Measurements from ENCODE around the gene KLB.
"Not testable (repeated sequence)": the region's sequence is repeated elsewhere in the genome, so short reads cannot be mapped to it uniquely, and the experiment has no call there.

KLB gene

GRCh38 chr4:39406763-39407583 lies at the start of gene KLB:
TSS of gene KLB (plus strand) at chr4:39406930. CDS start at chr4:39406950, 20 bp downstream.
- DNase-seq (ENCODE audit: low read depth in 2 of 3, low spot score in 1 of 3): no peak

DNA sequence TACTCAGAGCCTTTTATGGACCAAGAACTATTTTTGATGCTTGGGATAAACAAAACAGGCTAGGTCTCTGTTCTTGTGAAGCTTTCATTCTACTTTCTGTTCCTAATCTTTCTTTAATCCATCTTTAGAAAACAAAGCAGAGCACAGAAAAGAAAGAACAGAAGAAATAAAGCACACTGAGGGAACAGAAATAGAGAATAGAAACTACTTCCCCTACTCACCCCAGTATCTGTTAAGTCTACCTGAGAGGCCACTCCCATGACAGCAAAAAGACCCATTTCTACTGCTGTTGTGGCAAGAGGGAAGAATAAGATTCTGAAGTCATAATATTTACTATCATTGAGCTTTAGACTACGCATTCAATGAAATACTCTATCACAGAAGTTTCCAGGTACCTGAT lies 49.7 kb upstream of the KLB start:
- DNase-seq (ENCODE audit: low read depth in 2 of 3, low spot score in 1 of 3): no peak

DNA sequence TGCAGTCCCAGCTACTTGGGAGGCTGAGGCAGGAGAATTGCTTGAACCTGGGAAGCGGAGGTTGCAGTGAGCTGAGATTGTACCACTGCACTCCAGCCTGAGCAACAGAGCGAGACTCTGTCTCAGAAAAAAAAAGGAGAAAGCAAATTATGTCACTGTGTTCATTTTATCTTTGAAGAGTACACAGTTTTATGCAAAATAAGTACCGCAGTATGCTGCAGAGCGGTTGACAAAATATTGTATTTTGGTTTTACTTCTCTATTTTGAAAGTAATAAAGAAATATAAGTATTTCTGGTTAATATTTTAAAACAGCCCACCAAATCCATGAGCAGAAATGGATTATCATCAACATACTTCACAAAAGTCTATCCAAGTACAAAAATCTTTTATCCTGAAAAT lies 46.1 kb upstream of the KLB start:
- not testable (repeated sequence) for DNase-seq (ENCODE audit: low read depth in 2 of 3, low spot score in 1 of 3)

GRCh38 chr4:39362827-39363226 lies 43.9 kb upstream of the KLB start:
- no peak for DNase-seq (ENCODE audit: low read depth in 2 of 3, low spot score in 1 of 3)

DNA sequence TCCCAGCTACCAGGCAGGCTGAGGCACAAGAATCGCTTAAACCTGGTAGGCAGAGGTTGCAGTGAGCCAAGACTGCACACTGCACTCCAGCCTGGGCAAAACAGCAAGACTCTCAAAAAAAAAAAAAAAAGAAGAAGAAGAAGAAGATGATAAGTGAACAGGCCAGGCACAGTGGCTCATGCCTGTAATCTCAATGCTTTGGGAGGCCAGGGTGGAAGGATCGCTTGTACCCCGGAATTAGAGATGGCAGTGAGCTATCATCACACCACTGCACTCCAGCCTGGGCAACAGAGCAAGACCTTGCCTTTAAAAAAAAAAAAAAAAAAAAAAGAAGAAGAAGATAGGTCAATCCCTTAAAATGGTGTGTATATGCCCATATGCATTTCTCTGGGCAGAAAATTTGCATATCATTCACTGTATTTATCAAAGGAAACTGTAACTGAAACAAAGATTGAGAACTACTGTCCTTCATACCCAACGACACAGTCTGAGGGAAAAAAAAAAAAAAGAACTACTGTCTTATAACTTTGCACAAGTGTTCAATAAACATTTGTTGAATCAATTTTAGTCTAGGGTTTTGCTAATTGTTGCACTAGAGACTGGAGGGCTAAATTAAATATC lies 42.8 kb upstream of the KLB start:
- DNase-seq (ENCODE audit: low read depth in 2 of 3, low spot score in 1 of 3): no peak

GRCh38 chr4:39365360-39365759 lies 41.4 kb upstream of the KLB start:
- no peak for DNase-seq (ENCODE audit: low read depth in 2 of 3, low spot score in 1 of 3)

DNA sequence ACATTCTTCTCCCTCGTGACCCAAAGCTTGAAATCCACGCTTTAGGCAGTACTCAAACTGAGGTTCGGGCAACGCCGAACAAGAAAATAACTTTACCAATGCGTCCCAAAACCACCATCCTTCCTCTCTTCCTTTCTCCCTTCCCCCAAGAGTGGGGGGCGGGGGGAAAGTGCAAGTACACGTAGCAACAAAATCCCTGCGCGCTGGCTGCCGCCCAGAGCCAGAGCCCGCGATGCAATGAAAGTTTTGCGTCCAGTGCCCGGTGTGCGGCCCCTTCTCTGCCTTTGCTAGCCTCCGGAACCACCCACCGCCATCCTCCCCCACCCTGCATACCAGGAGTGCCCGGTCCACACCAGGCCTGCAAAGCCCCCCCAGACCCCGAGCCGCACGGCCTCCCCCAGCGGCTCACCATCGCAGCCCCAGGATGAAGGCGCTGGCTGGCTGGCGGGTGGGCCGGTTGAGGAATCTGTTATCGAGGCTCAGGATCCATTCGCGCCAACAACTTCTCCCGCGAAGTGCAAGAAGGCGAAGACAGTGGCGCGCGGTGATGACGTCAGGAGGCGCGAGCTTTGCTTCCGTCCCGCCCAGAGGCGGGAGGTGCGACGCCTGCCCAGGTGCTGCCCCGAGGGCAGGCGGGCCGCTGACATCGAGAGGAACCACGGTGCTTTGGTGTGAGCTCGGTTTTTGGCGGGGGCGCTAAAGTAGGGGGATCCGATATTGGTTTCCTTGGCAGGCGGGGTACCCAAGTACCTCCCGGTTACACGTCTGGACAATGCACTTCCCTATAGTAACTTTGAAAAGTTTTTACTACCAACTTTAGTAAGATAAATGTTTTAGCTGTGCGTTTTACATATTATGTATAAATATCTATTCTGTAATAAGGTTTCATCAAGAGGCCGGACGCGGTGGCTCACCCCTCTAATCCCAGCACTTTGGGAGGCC lies 40.6 kb upstream of the KLB start, which contains the start of gene RFC1:
TSS of gene RFC1 (minus strand) at position 533 of the 942 bp plus-strand sequence. CDS start at position 412, 121 bp downstream.
- peak; percentile 89 to 92 (median 92) for DNase-seq (ENCODE audit: low read depth in 2 of 3, low spot score in 1 of 3)

GRCh38 chr4:39367166-39367565 lies 39.6 kb upstream of the KLB start:
- no peak for DNase-seq (ENCODE audit: low read depth in 2 of 3, low spot score in 1 of 3)

DNA sequence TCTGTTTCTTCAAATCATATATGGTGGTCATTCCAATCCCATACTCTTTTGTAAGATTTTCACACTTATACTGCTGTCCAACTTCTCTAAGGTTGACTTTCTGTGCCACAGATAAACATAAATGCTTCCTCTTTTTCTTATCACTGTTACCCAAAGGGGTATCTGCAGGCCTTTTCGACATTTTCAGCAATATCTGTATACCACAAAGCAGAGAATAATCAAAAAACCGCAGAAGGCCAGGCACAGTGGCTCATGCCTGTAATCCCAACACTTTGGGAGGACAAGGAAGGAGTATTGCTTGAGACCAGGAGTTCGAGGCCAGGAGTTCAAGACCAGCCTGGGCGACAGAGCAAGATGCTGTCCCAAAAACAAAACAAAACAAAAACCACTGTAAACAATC lies 37.4 kb upstream of the KLB start:
- no peak for DNase-seq (ENCODE audit: low read depth in 2 of 3, low spot score in 1 of 3)

DNA sequence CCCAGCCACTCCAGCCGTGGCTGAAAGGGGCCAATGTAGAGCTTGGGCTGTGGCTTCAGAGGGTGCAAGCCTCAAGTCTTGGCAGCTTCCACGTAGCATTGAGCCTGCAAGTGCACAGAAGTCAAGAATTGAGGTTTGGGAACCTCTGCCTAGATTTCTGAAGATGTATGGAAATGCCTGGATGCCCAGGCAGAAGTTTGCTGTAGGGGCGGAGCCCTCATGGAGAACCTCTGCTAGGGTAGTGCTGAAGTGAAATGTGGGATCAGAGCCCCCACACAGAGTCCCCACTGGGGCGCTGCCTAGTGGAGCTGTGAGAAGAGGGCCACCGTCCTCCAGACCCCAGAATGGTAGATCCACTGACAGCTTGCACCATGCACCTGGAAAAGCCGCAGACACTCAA lies 35.5 kb upstream of the KLB start:
- not testable (repeated sequence) for DNase-seq (ENCODE audit: low read depth in 2 of 3, low spot score in 1 of 3)

DNA sequence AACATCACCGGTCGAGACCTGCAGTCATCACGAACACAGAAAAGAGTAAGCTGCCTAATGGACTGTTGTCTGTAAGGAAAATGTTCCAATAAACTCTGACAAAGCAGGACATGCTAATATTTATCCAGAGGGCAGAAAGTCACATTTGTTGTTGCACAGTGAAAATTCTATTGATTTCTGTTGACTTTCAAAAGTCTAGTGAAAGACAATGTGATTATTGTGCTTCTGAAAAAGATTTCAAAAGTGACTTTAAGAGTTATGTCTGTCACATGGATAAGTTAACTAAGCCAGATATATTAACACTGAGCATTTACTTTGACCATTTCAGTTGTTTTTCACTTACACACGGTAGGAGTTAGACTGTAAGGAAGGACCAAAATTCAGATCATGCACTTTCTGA lies 31.3 kb upstream of the KLB start:
- DNase-seq (ENCODE audit: low read depth in 2 of 3, low spot score in 1 of 3): no peak

DNA sequence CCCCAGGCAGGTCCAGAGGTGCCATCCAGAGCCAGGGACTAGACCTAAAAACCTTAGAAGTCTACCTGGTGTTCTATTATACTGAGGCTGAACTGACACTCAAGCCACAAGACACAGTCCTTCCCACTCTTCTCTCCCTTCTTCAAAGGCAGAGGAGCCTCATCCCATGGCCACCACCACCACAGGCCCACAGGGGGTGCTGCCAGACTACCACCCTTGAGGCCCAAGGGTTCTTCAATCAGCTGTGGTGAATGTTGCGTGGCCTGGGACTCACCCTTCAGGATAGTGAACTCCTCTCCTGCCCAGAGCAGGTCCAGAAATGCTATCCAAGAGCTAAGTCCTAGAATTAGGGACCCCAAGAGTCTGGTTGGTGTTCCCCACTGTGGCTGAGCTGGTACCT lies 23.0 kb upstream of the KLB start:
- no peak for DNase-seq (ENCODE audit: low read depth in 2 of 3, low spot score in 1 of 3)

DNA sequence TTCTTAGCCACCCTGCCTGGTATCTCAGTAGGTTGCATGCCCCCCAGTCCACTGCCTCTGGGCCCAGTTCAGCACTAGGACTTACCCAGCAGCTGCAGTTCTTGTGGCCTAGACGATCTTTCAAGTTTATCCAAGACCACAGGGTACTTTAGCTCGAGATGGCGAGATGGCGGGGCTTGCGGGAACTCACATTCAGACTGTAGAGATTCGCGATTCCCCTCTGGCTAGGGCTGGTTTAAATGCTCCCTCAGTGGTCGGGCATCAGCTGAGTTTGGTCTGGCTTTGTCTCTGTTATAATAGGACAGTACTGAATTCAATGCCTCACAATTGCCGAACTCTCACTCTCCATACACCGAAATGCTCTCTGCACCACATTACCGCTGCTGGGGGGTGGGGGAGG lies 22.2 kb upstream of the KLB start:
- no peak for DNase-seq (ENCODE audit: low read depth in 2 of 3, low spot score in 1 of 3)

- DNase-seq (ENCODE audit: low read depth in 2 of 3, low spot score in 1 of 3): no peak
These were observed 16.1 kb upstream of the KLB start for GRCh38 chr4:39390603-39391002.

- no peak for DNase-seq (ENCODE audit: low read depth in 2 of 3, low spot score in 1 of 3)
These were observed 12.0 kb upstream of the KLB start for GRCh38 chr4:39394706-39395105.

DNA sequence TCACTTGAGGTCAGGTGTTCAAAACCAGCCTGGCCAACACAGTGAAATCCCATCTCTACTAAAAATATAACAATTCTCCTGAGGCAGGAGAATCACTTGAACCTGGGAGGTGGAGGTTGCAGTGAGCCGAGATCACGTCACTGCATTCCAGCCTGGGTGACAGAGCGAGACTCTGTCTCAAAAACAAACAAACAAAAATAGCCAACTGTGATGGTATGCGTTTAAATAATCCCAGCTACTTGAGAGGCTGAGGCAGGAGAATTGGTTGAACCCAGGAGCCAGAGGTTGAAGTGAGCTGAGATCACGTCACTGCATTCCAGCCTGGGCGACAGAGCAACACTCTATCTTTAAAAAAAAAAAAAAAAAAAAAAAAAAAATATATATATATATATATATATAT lies 5.1 kb upstream of the KLB start:
- not testable (repeated sequence) for DNase-seq (ENCODE audit: low read depth in 2 of 3, low spot score in 1 of 3)

DNA sequence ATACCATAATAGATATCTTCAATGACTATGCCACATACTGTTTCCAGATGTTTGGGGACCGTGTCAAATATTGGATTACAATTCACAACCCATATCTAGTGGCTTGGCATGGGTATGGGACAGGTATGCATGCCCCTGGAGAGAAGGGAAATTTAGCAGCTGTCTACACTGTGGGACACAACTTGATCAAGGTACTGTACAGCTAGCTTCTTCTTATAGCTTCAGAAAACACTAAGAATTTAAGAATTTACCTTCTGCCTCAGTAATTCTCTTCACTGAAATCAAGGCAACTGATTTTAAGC lies 805 bp downstream of the KLB start:
- no peak for DNase-seq (ENCODE audit: low read depth in 2 of 3, low spot score in 1 of 3)

DNA sequence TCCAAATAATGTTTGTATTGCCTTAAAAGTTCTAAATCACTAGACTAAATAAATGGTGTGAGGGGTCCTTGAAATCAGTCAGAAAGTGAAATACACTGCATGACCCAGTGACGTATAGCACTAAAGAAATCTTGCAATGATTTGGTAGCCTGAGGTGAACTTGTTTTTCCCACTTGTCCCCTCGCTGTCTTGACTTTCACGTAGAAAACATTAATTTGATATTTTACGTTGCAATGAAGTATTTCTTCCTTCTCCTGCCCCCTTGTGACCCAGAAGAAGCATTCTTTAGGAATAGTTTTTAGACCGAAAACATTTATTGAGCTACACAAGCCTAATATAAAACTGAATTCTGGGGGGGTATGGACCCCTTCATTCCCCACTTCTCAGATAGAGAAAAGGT lies 3.7 kb downstream of the KLB start:
- no peak for DNase-seq (ENCODE audit: low read depth in 2 of 3, low spot score in 1 of 3)

DNA sequence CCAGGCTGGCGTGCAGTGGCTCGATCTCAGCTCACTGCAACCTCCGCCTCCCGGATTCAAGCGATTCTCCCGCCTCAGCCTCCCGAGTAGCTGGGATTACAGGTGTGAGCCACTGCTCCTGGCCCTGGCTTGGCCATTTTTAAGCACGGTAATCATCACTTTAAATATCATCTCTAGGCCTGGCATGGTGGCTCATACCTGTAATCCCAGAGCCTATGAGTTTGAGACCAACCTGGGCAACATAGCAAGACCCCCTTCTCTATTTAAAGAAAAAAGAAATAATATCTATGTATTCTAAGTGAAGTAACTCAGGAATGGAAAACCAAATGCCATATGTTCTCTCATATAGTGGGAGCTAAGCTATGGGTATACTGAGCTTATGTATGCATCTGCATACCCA lies 4.8 kb downstream of the KLB start:
- DNase-seq (ENCODE audit: low read depth in 2 of 3, low spot score in 1 of 3): not testable (repeated sequence)

DNA sequence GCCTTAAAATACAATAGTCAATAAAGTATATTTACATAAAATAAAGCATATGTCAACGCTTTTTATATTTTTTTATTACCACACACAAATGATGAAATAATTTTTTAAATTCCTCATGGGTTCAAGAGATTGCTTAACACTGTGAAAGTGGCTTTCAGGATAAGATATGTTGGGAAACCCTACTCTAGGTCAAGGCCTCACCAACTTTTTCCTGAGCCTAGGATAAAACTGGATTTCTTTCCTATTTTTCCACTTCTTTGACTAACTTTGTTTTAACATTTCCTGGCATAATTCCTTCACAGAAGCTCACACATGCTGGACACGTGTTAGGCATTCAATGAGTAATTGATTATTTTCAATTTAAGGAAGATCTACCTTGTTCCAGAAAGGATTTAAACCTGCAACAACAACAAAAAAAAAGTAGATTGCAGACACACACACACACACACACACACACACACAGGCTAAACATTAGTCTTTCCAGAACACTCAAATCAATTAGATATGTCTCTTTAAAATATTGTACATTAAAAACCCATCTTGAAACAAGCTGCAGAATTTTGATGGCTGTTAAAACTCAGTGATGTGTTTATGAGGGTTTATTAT lies 9.1 kb downstream of the KLB start:
- DNase-seq (ENCODE audit: low read depth in 2 of 3, low spot score in 1 of 3): no peak

GRCh38 chr4:39422247-39422646 lies 15.5 kb downstream of the KLB start:
- no peak for DNase-seq (ENCODE audit: low read depth in 2 of 3, low spot score in 1 of 3)

Measured in stimulated activated CD4-positive, alpha-beta T cell treated with anti-CD3 and anti-CD28 coated beads, Interleukin-12 subunit alpha, Interleukin-12 subunit beta, amount 100 ng/mL, for 48 hours (primary cell).